Measurements from ENCODE around the gene TSGA10IP.

Gene TSGA10IP

GRCh38 chr11:65918211-65919140 is 26.8 kb upstream of the TSGA10IP start, which contains the start of gene C11orf68:
Gene C11orf68, minus strand, starts transcription at chr11:65919062. Its CDS starts 31 bp downstream, at chr11:65919031.
- DNase-seq = no peak

DNA sequence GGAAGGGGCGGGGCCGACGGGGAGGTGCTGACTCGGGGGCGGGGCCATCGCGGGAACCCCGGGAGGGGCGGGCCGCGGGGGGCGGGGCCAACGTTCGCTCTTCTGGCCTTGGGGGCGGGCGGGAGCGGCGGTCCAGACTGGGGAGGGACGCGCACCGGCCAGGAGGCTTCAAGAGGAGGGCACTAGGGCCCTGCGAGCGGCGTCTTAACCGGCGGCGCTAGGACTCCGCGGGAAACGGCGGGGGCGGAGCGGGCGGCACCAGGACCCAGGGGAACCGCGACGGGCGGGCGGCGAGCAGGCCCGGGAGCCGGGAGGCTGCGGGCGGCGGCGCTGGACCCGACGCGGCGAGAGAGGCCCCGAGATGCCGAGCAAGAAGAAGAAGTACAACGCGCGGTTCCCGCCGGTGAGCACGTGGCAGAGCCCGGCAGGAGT is 26.1 kb upstream of the TSGA10IP start, which contains the start of gene DRAP1:
Gene DRAP1, plus strand, starts transcription at position 286 of the 432 bp plus-strand sequence. Its CDS starts 76 bp downstream, at position 362.
- peak; percentile 99 for DNase-seq

DNA sequence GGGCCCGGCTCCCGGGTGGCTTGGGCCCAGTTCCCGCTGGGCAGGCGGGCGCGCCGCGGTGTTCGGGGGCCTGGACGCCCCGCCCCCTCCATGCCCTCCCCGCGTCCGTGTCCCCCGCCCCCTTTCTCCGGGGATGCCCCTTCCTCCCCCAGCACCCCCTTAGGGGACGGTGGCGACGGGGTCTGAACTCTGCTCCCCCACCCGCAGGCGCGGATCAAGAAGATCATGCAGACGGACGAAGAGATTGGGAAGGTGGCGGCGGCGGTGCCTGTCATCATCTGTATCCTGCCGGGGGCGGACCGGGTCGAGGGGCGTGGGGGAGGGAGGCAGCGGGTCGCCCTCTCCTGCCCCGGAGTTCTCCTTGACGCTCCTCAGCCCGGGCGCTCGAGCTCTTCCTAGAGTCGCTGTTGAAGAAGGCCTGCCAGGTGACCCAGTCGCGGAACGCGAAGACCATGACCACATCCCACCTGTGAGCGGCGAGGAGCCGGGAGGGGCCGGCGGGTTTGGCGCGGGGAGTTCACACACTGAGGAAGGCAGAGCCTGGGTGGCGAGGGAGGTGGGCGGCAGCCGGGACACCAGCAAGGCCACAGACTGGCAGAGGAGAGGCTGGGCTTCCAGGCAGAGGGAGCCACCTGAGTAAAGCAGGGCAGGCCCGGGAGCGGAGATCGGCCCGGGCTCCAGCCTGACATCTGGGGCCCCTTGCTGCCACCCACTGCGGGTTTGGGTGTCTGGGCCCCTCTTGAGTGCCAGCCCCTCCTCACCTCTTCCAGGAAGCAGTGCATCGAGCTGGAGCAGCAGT is 25.5 kb upstream of the TSGA10IP start:
- peak; percentile 57 for DNase-seq

DNA sequence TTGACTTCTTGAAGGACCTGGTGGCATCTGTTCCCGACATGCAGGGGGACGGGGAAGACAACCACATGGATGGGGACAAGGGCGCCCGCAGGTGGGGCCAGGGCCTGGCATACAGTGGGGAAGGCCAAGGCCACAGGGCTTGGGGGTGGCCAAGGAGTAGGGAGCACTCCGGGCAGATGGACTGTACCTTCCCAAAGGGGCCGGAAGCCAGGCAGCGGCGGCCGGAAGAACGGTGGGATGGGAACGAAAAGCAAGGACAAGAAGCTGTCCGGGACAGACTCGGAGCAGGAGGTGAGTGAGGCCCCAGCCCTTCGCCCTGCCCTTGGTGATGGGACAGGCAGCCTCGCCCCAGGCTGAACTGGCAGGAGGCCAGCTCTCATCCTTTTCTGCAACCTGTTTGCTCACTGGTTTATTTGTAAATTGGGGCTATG is 24.9 kb upstream of the TSGA10IP start:
- DNase-seq = no peak

DNA sequence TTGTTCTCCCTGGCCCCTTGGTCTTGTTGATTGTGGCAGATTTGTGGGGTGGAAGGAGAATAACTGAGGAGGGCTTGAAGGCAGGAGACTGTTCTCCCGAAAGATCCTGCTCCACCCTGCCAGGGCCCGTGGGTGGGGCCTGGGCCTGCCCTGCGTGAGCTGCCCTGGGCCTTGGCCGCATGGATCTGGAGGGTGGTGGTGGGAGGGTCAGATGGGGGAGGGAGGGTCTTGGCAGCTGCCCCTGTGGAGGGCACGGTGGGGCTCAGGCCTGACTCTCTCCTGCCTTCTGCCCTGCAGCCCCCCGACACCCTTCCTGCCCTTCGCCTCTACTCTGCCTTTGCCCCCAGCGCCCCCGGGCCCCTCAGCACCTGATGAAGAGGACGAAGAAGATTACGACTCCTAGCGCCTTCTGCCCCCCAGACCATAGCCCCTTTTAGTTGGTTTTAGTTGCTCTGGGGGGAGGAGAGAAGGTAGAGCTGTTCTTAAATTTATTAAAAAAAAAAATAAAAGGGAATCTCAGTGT is 24.2 kb upstream of the TSGA10IP start:
- DNase-seq = no peak

GRCh38 chr11:65921876-65922275 is 23.4 kb upstream of the TSGA10IP start:
- no peak for DNase-seq

- no peak for DNase-seq
Observed at GRCh38 chr11:65922565-65922964, 22.7 kb upstream of the TSGA10IP start.

DNA sequence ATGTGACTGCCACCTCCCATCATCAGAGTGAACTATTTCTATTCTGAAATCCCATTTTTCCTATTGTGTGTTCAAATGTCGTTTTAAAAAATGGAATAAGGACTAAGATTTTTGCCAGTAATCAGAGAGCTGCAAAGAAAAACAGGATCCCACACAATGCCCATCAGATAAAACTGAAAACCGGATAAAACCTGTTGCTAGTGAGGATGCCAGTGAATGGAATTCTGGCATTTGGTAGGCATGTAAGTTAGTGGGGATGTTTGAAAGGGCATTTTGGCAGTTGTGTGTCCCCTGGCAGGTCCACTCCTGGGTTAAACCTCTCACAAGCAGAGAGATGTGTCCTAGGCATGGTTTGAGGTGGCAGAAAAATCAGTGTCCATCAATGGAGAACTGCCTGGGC is 19.9 kb upstream of the TSGA10IP start:
- no peak for DNase-seq

DNA sequence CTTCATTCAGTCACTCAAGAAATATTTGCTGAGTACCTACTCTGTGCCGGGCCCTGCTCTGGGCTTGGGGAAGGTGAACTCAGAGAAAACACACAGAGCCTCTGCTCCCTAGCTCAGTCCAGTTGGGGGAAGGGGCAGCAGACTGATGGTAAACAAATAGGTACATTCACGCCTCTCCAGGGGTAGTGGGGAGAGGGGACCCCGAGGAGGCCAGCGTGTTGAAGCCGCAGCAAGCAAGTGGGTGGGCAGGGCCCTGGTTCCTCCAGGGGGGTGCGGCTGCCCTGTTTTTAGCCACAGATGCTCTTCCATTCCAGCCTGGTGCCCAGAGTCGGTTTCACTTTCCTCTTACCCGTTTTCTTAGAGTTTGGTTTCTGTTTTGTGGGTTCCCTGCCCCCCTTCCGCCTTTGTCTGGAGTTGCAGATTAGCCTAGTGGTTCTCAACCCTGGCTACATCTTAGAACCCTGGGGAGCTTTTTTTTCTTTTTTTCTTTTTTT is 17.3 kb upstream of the TSGA10IP start:
- DNase-seq = peak; percentile 74

DNA sequence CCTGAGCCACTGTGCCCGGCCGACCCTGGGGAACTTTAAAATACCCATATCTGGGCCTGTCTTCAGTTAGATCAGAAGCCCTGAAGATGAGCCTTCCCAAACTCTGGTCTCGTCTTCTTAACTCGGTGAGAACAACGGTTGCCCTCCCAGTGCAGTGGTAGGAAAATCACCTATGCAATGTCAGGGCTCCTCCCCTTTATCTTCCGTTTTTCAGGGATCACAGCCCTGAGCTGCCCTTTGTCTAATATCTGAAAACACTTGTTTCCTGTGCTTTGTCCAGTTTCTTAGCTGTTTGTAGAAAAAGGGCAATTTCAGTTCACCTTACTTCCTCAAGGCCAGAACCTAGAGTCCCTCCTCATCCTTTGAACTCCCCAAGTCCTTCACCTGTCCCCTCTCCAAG is 16.6 kb upstream of the TSGA10IP start:
- no peak for DNase-seq

DNA sequence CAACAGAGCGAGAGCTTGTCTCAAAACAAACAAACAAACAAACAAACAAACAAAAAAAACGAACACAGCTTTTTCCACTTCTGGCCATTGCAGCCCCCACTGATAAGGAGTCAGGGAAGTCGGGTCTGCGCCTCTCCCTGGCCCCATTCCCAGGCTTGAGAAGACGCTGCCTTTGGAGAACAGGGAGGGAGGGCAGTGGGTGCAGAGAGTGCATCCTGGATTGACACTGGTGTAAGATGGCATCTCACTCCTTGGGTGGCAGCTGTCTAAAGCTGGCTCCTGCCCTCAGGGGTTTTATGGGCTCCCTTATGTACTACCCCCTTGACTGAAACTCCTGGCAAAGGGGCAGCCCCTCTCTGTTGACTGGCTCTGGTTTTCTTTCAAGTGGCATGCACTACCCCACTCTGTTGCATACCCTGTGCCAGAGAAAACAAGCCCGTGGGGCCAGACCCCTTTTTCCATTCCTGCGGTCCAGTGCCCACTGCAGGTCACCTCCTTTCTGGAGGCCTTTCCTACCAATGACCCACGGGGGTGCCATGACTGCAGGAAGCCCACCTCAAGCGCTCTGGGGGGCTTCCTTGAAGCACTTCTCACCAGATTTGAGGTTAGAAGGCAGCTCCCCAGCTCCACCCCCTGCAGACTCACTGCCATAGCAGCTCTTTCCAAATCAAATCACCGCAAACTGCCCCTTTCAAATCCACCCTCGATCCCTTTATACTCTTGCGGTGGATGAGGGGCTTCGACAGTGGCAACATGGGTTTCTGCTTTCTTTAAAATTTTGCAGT is 13.3 kb upstream of the TSGA10IP start:
- no peak for DNase-seq

DNA sequence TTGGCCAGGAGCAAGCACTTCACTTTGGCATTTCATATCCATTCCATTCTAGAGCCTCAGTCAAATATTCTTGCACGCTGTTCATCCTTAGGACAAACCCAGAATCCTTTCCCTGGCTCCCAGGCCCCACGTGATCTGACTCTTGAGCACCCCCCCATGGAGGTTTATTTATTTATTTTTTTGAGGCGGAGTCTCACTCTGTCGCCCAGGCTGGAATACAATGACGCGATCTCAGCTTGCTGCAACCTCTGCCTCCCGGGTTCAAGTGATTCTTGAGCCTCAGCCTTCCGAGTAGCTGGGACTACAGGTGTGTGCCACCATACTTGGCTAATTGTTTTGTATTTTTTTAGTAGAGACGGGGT is 12.7 kb upstream of the TSGA10IP start:
- DNase-seq = no peak

DNA sequence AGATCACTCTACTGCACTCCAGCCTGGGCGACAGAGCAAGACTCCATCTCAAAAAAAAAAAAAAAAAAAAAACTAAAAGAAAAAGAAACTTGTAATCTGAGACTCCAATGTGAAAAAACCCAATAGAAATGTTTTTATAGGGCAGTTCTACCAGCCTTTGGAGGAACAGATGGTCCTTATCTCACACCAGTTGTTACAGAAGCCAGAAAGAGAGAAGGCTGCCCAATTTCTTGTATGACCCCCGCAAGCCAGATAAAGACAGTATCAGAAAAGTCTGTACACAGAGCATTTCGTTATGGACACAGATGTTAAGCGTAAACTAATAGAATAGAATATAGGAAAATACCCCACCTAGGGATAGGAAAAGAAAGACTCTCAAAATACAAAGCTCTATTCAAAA is 11.3 kb upstream of the TSGA10IP start:
- no peak for DNase-seq

DNA sequence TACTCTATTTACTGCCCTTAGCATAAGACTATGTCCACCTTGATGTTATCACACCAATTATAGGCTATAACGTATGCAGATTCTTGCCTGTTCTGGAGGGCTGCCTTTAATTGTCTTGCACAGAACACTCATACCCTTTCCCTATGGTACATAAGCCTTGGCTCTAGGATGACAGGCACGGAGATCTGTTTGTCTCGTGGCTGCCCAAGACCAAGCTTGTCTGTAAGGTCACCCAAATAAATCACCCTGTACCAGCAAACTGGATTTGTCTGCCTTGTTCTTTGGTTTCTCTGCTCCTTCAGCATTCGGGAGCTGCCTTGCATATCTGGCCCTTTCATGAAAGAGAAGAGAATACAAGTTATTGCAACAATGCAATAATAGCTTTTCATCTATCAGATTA is 7.5 kb upstream of the TSGA10IP start:
- DNase-seq = no peak

DNA sequence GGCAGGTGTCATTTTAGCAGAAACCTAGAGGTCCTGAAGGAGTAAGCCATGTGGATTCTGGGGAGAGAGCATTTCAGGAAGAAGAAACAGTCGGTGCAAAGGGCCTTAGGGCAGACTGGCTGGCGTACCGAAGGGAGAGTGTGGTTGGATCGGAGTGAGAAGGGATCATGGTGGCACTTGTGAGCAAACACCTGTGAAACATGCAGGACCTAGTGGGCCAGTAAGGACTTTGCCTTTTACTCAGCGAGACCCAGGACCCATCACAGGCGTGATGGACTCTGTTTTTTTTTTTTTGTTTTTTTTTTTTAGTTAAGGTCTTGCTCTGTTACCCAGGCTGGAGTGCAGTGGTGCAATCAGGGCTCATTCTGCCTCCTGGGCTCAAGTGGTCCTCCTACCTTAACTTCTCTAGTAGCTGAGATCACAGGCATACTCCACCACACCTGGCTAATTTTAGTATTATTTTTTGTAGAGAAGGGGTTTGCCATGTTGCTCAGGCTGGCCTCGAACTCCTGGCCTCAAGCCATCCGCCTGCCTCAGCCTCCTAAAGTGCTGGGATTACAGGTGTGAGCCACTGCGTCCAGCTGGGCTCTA is 3.5 kb upstream of the TSGA10IP start:
- no peak for DNase-seq

DNA sequence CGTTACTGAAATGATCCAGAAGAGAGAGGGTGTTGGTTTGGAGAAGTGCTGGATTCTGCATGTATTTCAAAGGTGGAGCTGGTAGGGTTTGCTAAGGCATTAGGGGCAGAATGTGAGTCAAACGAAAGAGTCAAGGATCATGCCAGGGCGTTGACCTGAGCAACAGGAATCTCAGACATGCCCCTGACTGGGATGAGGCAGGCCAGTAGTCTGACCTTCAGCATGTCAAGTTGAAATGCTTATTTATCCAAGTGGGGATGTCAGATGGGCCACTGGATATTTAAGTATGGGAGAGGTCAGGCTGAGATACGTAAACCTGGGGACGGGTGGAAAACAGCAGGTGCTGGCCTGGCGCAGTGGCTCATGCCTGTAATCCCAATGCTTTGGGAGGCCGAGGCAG is 2.7 kb upstream of the TSGA10IP start:
- DNase-seq = no peak

- DNase-seq = no peak
Observed at GRCh38 chr11:65944191-65944590, 1.1 kb upstream of the TSGA10IP start.

- no peak for DNase-seq
Observed at GRCh38 chr11:65944767-65945166, 513 bp upstream of the TSGA10IP start.

GRCh38 chr11:65945941-65946558 is 770 bp downstream of the TSGA10IP start:
- DNase-seq = no peak

GRCh38 chr11:65946655-65947054 is 1.4 kb downstream of the TSGA10IP start:
- DNase-seq = no peak

DNA sequence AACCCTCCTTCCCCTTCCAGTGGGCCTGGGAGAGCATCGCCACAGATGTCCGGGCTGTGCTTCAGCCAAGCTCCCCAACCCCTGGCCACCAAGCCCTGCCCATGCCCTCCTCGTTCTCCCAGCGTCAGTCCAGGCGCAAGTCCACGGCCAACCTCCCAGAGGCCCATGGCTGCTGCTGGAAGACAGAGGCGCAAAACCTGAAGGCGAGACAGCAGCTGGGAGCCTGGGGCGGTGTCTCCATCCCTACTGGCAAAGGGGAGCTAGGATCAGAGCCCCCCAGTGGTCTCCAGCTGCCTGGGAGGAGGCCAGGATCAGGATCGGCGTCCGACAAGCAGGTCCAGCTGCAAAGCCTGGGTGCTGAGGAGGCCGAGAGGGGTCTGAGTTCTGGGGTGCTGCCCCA is 1.9 kb downstream of the TSGA10IP start:
- DNase-seq = no peak

Measured in stimulated activated CD4-positive, alpha-beta T cell treated with anti-CD3 and anti-CD28 coated beads, Interleukin-1b, Interleukin-23, amount 100 ng/mL, for 48 hours (primary cell).